Limb (tissue), 2 donors: ENCODE results near the gene CTDSPL.
"Not testable (repeated sequence)": the region's sequence is repeated elsewhere in the genome, so short reads cannot be mapped to it uniquely, and the experiment has no call there.

Experiments used
- DNase-seq, 2 donors: peaks; one replicate each; pipeline ENCODE4 v3.0.0-alpha.2; 2016; ENCODE audit errors: extremely low spot score in 2 of 2

The CTDSPL gene, protein sequence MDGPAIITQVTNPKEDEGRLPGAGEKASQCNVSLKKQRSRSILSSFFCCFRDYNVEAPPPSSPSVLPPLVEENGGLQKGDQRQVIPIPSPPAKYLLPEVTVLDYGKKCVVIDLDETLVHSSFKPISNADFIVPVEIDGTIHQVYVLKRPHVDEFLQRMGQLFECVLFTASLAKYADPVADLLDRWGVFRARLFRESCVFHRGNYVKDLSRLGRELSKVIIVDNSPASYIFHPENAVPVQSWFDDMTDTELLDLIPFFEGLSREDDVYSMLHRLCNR

DNA sequence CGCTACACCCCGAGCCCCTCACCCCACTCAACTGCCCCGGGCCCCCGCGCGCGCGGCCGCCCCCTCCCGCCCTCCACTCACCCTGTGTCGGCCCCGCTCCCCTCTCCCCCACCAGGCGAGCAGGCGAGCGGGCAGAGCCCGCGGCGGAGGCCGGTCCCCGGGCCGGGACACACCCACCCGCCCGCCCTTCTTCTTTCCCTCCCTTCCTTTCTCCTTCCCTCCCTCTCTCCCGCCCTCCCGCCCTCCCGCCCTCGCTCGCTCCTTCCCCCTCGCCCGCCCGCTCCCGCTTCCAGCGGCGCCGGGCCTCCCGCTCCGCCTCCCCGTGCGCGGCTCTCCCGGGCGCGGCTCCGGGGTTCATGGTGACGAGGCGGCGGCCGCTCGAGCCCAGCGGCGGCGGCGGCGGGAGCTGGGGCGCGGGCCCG lies at the start of gene CTDSPL:
CTDSPL (plus strand) TSS at position 261 of the 422 bp plus-strand sequence. CDS start 320 bp downstream, outside the sequence.
- DNase-seq: peak; percentile 57 to 85

DNA sequence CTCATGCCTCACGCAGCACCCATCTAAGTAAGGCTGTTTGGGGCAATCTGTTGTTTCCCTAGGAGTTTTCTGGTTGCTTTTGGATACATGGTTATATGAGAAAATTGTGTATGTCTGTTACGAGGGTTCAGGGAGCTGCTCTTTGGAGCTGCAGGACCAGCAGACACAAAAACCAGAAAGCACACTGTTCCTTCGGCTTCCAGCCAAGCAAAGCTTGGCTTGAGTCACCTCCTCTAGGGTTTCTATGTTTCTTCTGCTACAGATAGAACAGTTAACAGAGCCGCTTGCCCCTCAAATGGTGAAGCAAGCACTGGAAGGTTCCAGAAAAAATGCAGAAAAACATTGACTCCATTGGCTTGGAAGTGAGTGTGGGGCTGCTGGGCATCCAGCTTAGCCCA lies 49.2 kb upstream of the CTDSPL start:
- no peak for DNase-seq

DNA sequence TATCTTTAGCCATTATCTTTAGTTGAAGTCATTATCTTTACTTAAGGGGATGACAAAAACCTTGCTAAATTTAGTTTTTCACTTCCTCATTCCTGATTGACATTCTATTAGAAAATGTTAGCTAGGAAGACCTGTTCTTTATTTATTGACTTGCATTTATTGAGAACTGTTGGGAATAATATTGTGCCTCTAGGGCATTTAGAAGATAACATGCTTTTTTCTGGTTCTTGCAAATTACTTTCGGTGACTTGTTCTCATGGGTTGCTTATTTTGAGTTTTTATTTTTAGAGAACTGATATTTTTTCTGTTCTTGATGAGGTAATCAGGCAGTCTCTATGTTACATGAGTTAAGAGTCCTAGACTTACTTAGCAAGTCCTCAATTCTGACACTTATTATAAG lies 48.3 kb upstream of the CTDSPL start:
- DNase-seq: no peak

DNA sequence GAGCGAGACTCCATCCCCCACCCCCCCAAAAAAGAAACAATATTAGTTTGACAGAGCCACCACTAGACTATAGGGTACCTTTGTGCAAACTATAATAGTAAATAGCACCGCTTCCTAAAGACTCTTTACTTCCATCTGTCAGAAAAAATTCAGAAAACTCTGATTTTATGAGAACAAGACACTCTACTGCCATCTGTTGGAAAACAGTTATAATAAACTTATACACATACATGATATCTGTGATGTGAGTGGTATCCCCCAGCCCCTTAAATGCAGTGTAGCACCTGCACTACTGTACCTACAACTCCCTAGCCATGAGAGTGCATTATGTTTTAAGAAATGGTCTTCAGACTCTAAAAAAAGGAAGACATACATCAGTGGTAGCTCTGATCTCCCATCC lies 47.1 kb upstream of the CTDSPL start:
- peak in 1 of 2 donors; percentile 77 for DNase-seq

DNA sequence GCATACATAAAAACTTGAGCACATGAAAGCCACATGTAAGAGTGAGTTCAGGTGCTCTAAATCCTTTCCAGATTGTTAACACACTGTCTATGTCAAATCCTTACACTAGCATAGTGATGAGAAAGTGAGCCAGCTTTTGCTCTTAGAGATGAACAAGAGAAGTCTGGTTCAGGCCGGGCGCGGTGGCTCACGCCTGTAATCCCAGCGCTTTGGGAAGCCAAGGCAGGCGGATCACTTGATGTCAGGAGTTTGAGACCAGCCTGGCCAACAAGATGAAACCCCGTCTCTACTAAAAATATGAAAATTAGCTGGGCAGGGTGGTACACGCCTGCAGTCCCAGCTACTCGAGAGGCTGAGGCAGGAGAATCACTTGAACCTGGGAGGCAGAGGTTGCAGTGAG lies 46.5 kb upstream of the CTDSPL start:
- not testable (repeated sequence) for DNase-seq

DNA sequence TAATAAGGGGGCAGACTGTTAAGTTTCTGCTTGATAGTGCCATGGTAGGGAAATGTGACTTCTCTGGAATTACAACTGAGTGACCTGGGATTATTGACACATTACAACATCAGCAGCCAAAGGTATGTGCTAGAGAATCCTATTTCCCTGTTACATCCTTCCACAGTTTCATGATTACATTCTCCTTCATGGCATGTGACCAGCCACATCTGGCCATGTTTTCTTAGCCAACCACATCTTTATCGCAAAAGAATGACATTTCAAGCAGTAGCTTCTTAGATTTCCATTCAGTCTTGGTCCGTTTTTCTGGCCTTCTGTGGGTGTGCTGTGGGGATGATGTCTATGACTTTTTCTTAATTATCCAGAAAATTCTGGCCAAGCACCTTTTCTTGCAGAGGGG lies 45.4 kb upstream of the CTDSPL start:
- no peak for DNase-seq

DNA sequence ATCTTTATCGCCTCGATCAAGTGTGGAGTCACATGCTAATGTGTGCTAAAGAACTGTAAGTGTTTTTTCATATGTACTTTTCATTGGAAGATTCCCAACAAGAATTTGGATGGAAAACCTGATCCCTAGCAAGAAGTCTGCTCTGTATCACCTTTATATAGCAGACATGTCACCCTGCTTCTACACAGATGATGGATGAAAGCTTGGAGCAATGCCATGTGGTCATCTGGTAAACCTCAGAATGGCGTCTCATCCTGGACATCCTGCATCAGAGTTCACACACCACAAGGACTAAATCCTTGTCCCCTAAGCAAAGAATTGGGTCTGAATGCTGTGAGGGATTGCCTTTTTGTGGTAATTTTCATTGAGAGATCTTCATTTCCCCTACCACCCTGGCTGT lies 42.1 kb upstream of the CTDSPL start:
- no peak for DNase-seq

DNA sequence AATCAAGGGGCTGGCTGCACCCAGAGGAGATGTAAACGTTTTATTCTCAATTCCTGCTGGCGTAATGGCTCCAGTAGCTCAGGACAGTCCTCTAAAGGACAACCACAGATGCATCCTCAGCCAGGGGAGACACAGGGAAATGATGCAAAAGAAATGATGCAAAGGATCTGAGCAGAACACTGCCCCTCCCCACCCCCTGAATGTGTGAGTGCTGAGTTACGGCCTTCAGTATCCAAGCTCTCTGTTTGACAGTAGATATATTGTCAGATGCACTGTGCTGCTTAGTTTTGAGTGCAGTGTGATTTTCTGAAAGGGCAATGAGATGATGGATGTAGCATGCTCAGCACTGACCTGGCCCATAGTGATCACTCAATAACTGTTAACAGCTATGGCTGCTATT lies 41.4 kb upstream of the CTDSPL start:
- no peak for DNase-seq

DNA sequence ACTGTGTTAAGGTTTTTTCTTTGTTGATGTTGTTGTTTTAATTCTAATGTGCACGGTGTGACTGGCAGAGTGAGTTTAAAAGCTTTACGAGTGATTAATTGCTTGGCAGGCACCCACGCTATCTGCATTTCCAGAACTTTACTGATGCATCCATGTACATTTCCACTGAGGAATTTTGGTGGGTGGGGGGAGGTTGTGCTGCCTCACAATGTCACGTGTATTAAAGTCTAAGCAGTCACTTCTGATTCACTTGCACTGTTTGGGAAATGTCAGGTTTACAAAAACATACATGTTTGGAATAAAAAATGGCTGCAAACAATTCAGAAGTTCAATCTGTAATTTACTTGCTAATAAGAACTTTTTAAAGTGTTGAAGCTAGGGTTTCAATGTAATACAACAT lies 38.5 kb upstream of the CTDSPL start:
- DNase-seq: no peak

DNA sequence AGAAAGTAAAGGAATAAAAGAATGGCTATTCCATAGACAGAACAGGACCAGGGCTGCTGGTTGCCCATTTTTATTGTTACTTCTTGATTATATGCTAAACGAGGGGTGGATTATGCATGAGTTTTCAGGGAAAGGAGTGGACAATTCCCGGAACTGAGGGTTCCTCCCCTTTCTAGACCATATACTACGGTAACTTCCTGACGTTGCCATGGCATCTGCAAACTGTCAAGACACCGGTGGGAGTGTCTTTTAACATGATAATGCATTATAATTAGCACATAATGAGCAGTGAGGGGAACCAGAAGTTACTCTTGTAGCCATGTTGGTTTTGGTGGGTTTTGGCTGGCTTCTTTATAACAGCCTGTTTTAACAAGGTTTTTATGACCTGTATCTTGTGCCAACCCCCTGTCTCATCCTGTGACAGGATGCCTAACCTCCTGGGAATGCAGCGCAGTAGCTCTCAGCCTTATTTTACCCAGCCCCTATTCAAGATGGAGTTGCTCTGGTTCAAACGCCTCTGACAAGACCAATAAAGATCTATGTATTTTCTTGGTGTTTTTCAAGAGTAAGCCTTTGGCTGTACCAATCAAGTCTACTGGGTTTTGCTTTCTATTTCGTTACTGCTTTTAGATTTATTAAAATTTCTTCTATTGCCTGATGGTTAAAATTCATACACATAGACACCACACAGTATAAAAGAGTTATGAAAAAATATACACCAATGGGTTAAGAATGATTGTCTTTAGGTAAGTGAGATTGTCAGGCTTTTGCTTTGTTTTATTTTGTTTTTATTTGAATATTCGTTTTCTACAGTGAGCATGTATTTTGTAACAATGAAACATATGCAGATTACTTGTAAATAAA lies 37.4 kb upstream of the CTDSPL start:
- DNase-seq: no peak

DNA sequence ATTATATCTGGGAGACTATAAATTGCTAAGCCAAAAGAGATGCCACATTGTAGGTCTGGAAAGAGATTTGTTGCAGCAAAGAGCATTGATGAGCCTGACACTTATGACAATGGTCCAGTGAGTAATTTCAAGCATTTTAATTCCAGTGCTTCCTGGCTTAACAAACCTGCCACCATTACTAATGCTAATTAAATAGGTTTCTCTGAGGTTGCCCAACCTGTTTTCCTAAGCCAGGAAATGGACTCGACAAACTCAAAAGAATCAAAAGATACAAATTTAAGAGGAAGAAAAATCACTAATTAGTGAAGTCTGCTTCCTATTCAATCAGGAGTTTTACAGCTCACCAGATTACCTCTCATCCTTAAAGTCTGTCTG lies 36.7 kb upstream of the CTDSPL start:
- DNase-seq: no peak

DNA sequence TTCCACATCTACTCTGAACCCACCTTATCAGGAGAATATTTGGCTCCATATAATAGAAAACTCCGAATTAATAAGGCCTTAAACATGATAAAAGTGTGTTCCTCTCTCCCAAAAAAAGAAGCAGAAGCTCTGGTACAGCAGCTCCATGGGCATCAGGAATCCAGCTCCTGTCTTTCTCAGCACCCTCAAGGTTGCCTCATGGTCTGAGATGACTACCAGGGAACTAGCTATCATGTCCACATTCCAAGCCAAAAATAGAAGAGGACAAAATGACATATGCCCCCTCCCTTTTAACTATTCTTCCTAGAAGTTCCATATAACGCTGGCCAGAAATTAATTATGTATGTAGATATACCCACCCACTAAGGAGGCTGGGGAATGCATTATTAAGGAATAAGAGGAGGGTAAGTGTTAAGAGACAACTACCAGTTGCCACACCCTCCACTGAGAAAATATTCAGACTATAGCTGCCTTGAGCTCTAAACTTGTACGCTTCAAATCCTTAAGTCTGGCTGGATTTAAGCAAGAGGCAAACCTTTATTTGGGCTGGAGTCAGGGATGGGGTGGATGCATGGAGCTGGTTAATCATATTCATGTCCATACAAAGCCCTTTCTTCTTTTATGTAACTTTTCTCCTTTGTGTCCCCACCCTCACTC lies 35.8 kb upstream of the CTDSPL start:
- no peak for DNase-seq

DNA sequence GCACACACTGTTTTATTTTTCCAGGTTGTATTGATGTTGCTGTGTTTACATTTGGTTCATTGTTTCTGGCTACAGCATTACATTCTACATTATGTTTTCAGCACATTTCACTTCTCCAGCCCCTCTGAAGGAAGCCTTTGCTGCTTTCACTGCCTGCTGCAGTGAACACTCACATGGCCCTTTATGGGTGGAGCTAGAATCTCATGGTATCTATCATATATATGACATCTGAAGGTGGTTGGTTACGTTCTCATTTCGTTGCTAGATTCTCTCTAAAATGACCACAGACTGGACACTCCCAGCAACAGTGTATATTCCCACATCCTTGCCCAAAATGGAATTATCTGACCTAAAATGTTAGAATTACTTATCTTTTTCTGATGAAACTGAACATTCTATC lies 35.2 kb upstream of the CTDSPL start:
- DNase-seq: no peak

DNA sequence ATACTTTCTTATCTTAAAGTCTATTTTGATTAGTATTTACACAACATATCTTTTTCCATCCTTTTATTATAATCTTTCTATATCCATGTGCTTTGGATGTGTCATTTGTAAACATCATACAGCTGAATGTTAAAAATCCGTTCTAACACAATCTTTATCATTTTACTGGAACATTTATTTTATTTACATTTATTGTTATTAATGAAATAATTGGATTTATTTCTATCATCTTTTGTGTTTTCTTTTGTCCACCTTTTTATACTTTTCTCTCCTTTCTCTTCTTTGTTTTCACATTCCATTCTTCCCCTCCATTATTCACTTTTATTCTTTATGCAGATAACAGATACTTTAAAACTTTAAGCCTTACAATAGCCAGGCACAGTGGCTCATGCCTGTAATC lies 34.7 kb upstream of the CTDSPL start:
- DNase-seq: no peak

DNA sequence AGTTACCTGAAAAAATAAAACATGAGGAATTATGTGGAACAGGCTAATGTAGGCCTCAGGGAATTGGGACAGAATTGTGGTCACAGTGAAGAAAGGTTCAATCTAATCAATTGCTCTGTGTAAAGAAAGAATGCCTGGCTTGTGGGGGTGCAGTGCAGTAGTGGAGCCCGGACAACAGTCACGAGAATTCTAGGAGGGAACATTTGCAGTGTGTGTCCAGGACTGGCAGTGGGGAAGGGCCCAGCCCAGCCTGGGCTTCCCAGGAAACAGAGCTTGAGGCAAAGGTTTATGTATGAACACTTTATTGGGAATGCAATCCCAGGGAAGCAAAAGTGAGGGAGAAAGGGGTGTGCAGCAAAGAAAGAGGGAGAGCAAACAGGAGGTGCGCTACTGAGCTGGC lies 29.2 kb upstream of the CTDSPL start:
- no peak for DNase-seq

DNA sequence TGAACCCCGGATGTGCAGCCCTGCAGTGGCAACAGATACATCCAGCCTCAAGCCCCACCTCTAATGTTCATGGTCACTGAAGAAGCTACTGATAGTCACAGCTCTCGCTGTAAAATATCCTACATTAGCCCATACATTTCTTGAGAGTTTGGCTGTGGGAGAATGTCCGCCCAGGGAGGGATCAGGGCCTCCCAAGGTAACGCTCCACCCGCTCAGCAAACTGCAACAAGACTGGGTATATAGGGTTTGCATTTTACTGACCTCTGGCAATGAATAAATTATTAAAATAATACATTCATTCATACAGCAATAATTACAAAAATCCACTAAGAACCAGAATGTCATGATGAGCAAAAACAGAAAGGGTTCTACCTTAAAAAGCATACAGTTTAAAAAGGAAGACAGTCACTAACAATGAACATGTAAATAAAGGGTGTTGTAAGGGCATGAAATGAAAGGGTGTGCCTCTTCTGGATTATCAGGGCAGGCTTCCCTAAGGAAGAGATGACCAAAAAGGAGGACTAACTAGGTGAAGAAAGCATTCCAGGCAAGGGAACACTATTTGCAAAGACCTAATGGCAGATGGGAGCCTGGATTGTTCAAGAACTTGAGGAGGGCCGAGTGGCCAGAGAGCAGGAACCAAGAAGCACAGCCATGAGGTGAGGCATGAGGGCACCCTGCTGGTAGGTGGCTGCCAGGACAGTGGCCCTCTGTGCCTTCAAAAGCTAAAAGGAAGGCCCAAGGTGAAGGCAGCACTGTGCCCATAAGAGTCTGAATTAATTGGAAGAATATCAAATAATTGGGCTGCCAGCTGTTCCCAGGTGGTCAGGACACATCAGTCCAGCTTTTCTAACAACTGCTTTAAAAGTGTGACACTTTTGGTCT lies 28.1 kb upstream of the CTDSPL start:
- no peak for DNase-seq

DNA sequence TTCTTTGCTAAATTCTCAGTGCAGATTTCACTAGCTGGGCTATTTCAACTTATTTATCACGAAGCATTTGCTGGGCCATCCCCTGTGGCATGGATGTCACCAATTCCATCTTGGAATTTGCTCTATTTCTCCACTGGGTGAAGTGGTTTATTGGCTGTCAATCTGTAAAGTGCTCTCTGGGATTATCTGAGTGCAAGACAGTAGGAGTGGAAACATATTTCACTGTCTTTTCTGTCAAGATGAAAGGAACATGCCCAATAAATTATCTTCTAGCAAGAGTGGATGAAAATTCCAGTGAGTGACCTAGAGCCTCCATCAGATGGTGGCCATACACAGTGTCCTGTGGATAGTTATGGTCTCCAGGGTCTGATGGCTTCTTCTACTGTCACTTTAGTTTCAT lies 25.1 kb upstream of the CTDSPL start:
- DNase-seq: no peak

DNA sequence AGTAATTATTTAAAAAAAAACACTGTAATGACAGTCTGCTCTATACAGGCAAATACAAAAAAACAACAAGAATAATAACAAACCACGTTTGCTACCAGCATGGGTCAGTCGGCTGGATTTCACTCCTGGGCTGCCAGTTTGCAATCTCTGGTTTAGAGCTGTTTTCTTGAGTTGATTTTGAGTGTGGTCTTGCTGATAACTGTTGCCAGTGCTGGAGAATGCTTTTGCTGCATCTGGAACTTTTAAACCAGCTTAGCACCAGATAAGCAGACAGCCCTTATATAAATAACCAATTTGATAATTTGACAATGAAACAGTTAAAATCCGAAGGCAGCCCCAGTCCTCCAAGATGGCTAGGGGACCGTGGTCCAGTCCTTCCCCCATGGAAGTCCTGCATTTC lies 14.0 kb upstream of the CTDSPL start:
- no peak for DNase-seq

DNA sequence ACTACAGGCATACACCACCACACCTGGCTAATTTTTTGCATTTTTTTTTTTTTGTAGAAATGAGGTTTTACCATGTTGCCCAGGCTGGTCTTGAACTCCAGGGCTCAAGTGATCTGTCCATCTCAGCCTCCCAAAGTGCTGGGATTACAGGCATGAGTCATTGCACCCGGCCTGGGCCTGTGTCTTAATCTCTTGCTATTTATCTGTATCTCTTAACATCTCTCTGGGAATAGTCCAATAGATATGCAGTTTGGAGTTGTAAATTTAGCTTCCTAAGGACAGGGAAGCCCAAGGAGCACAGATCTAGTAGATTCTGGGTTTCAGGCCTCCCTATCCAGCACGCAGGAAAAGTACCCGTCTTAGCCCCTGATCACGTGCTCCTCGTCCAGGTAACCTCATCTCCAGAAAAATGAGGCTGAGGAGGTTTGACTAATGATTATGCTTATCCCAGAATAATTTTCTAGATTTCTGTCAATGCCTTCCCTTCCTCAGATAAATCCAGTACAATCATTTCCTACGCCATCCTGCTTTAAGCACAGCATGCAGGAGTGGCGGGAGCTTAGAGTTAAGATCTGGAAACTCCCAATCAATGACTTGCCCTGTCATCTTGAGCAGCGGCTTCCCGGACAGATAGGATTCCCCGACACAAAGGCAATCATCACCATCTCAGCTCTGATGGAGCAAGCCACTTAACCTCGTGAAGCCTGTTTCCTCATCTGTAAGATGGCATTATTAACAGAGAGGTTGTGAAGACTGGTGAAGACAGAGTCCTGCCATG lies 12.3 kb upstream of the CTDSPL start:
- no peak for DNase-seq

DNA sequence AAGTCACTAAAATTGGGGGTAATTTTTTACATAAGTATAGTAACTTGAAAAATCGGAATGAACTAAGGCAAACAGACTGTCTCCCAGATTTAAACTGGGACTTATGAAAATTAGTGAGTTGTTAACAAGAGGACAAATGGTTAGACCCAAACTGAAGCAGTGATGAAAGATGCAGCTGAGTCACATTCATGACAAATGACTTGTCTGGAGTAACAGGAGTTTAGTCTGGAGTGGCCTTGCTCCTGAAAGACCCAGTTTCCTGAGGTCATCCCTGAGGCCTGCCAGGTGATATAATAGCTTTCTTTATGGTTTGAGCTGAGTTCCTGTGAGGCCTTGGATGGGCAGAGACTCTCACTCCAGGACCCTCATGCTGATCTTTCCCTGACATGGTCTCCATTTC lies 9.6 kb upstream of the CTDSPL start:
- DNase-seq: no peak

DNA sequence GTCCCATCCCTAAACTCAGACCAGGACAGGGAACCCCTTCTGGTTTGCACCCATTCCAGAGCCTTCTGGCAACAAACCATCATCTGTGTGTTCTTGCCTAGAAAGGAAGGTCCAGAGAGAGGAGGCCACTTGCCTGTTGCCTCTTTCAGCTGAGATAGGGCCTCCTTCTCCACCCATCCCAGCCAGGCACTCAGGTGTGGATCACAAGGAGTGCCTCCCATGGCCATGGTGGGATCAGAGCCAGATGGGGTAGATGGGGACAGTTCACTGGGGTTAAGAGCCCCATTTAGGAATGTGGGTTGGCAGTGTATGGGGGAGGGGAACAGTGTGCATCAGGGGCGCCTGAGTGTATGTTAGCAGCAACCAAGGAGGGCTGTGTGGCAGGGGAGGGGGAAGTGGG lies 8.9 kb upstream of the CTDSPL start:
- DNase-seq: no peak
